HL-60/S4 treated with retinoic acid at 250 ng/mL for 4 days and 3 days (cell line): ENCODE measurements around the gene PCBP3.

Source experiments
- in situ Hi-C: fragments of 300-500 bp; cut with MboI; formaldehyde crosslinking; loops from 2 replicates; pipeline ENCODE4 v1.7.0; 2022; ENCODE audit warnings: low sequenced_read_pairs

PCBP3 gene

GRCh38 chr21:45916011-45916840 is 272.7 kb downstream of the PCBP3 start:
- in situ Hi-C loops = no loop called here

GRCh38 chr21:45917241-45917640 is 273.7 kb downstream of the PCBP3 start:
- in situ Hi-C loops = no loop called here

GRCh38 chr21:45918011-45918410 is 274.5 kb downstream of the PCBP3 start:
- in situ Hi-C loops = no loop called here

- in situ Hi-C loops = no loop called here
Measured at GRCh38 chr21:45918835-45919447, 275.4 kb downstream of the PCBP3 start.

GRCh38 chr21:45919593-45919992 is 276.1 kb downstream of the PCBP3 start:
- in situ Hi-C loops = no loop called here

GRCh38 chr21:45920824-45921600 is 277.5 kb downstream of the PCBP3 start:
- in situ Hi-C loops = no loop called here

- in situ Hi-C loops = no loop called here
Measured at GRCh38 chr21:45921917-45922316, 278.4 kb downstream of the PCBP3 start.

- in situ Hi-C loops = no loop called here
Measured at GRCh38 chr21:45922648-45923047, 279.1 kb downstream of the PCBP3 start.

GRCh38 chr21:45923146-45923545 is 279.6 kb downstream of the PCBP3 start:
- in situ Hi-C loops = no loop called here

- in situ Hi-C loops = no loop called here
Measured at GRCh38 chr21:45926281-45926680, 282.8 kb downstream of the PCBP3 start.

- in situ Hi-C loops = no loop called here
Measured at GRCh38 chr21:45927032-45927431, 283.5 kb downstream of the PCBP3 start.

GRCh38 chr21:45927851-45928850 is 284.6 kb downstream of the PCBP3 start:
- in situ Hi-C loops = no loop called here

- in situ Hi-C loops = no loop called here
Measured at GRCh38 chr21:45929449-45929848, 285.9 kb downstream of the PCBP3 start.

GRCh38 chr21:45930231-45930760 is 286.8 kb downstream of the PCBP3 start:
- in situ Hi-C loops = no loop called here

- in situ Hi-C loops = no loop called here
Measured at GRCh38 chr21:45930792-45931191, 287.3 kb downstream of the PCBP3 start.

- in situ Hi-C loops = no loop called here
Measured at GRCh38 chr21:45931397-45931969, 288.0 kb downstream of the PCBP3 start.

GRCh38 chr21:45932922-45933502 is 289.5 kb downstream of the PCBP3 start:
- in situ Hi-C loops = no loop called here

- in situ Hi-C loops = no loop called here
Measured at GRCh38 chr21:45934085-45934484, 290.6 kb downstream of the PCBP3 start.

- in situ Hi-C loops = no loop called here
Measured at GRCh38 chr21:45934554-45934953, 291.0 kb downstream of the PCBP3 start.
